ENCODE data around the gene GABPA.

Gene GABPA

DNA sequence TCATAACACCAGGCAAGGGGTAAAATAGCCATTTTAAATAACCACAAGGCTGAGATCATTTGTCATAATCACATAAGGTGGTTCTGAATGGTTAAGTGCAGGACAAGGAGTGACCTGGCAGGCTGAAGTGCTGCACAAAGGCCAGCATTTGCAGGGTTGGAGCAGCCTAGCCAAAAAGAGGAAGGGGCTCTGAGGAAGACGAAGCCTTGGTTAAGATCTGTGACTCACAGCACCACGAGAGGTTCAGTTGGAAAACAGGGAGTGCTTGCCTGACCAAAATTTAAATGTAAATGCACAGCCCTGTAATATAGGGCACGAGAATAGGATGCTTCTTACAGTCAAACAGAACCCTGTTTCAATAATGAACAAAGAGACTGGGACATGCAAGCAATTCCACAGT lies 12.1 kb upstream of the GABPA start:
- peaks cover 44 to 59% of the 10 kb centered on the region in 2 donors for H3K36me3 Mint-ChIP-seq
- ATAC-seq (replicated peaks) (no peak), DNase-seq (no peak)
- H3K4me1 Mint-ChIP-seq: no peaks in the 10 kb centered on the region
- no peaks in the 10 kb centered on the region for H3K9me3 Mint-ChIP-seq
- no peak overlapping the region for H3K27ac Mint-ChIP-seq
- H3K27me3 Mint-ChIP-seq: no peaks in the 10 kb centered on the region
- H3K4me3 Mint-ChIP-seq: no peak overlapping the region

- Mint-ChIP-seq H3K9me3 (no peaks in the 10 kb centered on the region), H3K4me1 (peaks cover 20 to 39% of the 10 kb centered on the region in 2 donors), H3K27ac (no peak overlapping the region), H3K27me3 (no peaks in the 10 kb centered on the region), H3K36me3 (peaks cover 21 to 35% of the 10 kb centered on the region in 2 donors), H3K4me3 (no peak overlapping the region)
- ATAC-seq (replicated peaks) (no peak), DNase-seq (no peak)
Measured at GRCh38 chr21:25732091-25732760, 2.5 kb upstream of the GABPA start.

GRCh38 chr21:25733859-25734653 lies 716 bp upstream of the GABPA start:
- Mint-ChIP-seq H3K4me1 (peaks cover 24 to 48% of the 10 kb centered on the region in 2 donors), H3K4me3 (peak overlapping the region; percentile 97 to 100), H3K36me3 (peaks cover 15 to 26% of the 10 kb centered on the region in 2 donors), H3K27me3 (no peaks in the 10 kb centered on the region), H3K27ac (peak overlapping the region; percentile 100), H3K9me3 (no peaks in the 10 kb centered on the region)
- DNase-seq: no peak
- peak; percentile 14 to 18 for ATAC-seq (replicated peaks)

- H3K27me3 Mint-ChIP-seq: no peaks in the 10 kb centered on the region
- H3K9me3 Mint-ChIP-seq: no peaks in the 10 kb centered on the region
- peak overlapping the region; percentile 100 for H3K27ac Mint-ChIP-seq
- no peak for ATAC-seq (replicated peaks)
- H3K4me3 Mint-ChIP-seq: peak overlapping the region; percentile 97 to 100
- DNase-seq: no peak
- peaks cover 15 to 26% of the 10 kb centered on the region in 2 donors for H3K36me3 Mint-ChIP-seq
- peaks cover 28 to 53% of the 10 kb centered on the region in 2 donors for H3K4me1 Mint-ChIP-seq
Measured at GRCh38 chr21:25734654-25734903, 193 bp upstream of the GABPA start.

DNA sequence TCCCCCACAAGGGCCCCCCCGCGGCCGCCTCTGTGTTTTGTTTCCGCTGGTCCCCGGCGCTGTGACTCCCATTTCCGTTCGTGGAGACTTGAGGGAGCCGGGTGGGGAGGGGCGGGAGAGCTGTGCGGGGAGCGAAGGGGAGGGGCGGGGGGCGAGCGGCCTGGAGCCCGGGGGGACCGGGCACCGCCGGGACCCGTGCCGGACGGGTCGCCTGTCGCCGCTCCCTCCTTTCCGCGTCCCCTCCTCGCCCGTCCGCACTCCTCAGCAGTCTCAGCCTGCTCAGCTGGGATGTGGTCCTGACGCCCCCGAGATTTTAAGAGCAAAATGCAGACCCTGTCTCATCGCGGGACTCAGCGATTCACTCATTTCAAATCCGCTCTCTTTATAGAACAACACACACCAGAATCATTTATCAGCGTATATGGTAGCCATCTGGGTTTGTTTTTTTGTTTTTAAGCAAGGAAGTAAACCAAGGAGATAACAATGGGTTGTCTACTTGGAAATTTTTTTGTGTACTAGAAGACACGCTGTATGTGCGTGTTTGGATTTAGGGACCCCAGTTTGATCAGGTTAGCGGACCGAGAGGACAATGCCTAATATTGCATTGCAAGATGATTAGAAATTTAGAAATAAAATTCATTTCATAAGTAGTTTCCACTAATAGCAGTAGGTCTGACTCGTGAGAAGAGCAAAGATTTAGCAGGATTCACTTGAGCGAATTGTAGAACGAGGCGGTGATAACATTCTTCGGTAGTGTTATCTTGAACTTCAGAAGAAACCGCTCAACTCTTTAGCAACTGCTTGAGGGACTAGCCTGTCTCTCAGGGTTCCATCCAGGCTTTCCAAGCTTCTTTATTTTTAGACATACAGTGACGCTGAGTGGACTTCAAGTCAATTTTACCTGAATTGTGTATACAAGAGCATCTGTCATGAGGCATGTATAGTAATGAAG lies 1.1 kb downstream of the GABPA start:
- H3K27ac Mint-ChIP-seq: peak overlapping the region; percentile 100
- H3K4me3 Mint-ChIP-seq: peak overlapping the region; percentile 97 to 100
- no peaks in the 10 kb centered on the region for H3K27me3 Mint-ChIP-seq
- peak; percentile 13 to 14 for ATAC-seq (replicated peaks)
- H3K9me3 Mint-ChIP-seq: no peaks in the 10 kb centered on the region
- DNase-seq: no peak
- peaks cover 12 to 21% of the 10 kb centered on the region in 2 donors for H3K36me3 Mint-ChIP-seq
- peaks cover 32 to 60% of the 10 kb centered on the region in 2 donors for H3K4me1 Mint-ChIP-seq

DNA sequence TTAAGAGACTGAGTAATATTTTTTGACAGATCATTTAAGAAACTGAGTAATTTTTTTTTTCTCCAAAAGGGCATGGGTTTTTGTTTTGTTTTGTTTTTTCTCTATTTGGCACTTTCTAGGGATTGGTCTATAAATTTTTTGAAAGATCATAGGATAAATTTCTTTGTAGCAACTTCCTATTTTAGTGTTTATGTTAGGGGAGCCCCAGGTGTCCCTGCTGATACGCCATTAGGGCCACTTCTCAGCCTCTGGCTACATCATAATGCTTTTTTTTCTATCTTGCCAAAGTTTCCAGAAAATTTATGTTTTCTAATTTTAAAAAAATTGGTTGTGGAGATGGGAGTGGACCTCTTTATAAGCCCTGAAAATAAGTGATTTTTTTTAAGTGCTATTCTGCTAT lies 2.6 kb downstream of the GABPA start:
- ATAC-seq (replicated peaks) (no peak), DNase-seq (no peak)
- Mint-ChIP-seq H3K27me3 (no peaks in the 10 kb centered on the region), H3K27ac (no peak overlapping the region), H3K4me1 (peaks cover 28 to 61% of the 10 kb centered on the region in 2 donors), H3K9me3 (no peaks in the 10 kb centered on the region), H3K4me3 (no peak overlapping the region), H3K36me3 (peaks cover 15 to 27% of the 10 kb centered on the region in 2 donors)

GRCh38 chr21:25742900-25743299 lies 8.1 kb downstream of the GABPA start:
- H3K9me3 Mint-ChIP-seq: no peaks in the 10 kb centered on the region
- no peak overlapping the region for H3K4me3 Mint-ChIP-seq
- H3K36me3 Mint-ChIP-seq: peaks cover 9 to 18% of the 10 kb centered on the region in 2 donors
- H3K4me1 Mint-ChIP-seq: peaks cover 17 to 29% of the 10 kb centered on the region in 2 donors
- peak; percentile 36 to 56 for ATAC-seq (replicated peaks)
- no peak overlapping the region for H3K27ac Mint-ChIP-seq
- DNase-seq: no peak
- H3K27me3 Mint-ChIP-seq: no peaks in the 10 kb centered on the region

DNA sequence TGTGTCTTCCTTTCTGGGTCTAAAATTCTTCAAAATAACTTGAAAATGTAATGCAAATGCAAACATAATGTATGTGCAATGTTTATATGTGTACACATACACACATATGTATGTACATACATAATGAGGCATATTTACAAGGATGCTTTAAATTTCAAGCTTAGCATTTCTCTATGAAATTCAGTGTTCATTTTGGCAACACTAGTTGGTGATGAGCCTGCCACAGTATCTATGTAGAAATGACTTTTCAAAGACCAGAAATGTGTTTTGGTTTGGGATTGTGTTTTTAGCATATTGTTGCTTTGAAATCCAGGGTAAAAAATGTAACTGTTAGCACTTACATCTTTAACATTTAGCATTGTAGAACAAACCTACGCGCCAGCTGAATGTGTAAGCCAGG lies 10.1 kb downstream of the GABPA start:
- Mint-ChIP-seq H3K9me3 (no peaks in the 10 kb centered on the region), H3K4me3 (no peak overlapping the region), H3K36me3 (peaks cover 9 to 21% of the 10 kb centered on the region in 2 donors), H3K4me1 (peaks cover 2 to 10% of the 10 kb centered on the region in 2 donors), H3K27ac (no peak overlapping the region), H3K27me3 (no peaks in the 10 kb centered on the region)
- ATAC-seq (replicated peaks) (no peak), DNase-seq (no peak)

DNA sequence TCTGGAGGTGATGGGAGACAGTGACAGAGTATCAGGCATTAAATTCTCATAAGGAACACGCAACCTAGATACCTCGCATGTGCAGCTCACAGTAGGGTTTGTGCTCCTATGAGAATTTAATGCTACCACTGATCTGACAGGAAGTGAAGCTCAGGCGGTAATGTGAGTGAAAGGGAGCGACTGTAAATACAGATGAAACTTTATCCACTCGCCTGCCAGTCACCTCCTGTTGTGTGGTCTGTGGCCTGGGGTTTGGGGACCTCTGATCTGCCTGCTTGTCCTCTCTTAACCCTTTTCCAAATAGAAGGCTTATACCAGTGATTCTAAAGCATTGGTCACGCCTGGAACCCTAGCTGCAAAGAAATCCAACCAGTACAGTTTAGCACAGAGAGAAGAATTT lies 15.3 kb downstream of the GABPA start:
- ATAC-seq (replicated peaks): no peak
- peaks cover 8 to 28% of the 10 kb centered on the region in 2 donors for H3K36me3 Mint-ChIP-seq

DNA sequence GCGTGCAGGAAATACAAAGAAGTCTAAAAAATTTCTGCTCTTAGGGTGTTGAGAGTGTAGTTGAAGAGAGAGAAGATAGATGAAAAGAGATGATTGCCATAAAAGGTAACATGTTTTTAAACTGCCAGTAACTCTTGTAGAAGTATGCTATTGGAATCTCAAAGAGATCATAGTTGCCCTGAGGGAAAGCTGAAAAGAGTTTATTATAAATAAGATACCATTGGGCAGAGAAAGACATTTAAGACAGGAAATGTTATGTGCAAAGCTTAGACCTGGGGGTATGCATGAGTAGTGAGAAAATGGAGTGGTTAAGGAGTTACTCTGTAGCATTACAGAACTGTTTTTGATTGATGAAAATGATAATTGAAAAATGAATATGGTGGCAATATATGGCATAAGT lies 17.6 kb downstream of the GABPA start:
- Mint-ChIP-seq H3K4me1 (peaks cover 0 to 22% of the 10 kb centered on the region in 2 donors), H3K9me3 (no peaks in the 10 kb centered on the region), H3K27ac (no peak overlapping the region), H3K4me3 (no peak overlapping the region), H3K27me3 (no peaks in the 10 kb centered on the region), H3K36me3 (peaks cover 20 to 37% of the 10 kb centered on the region in 2 donors)
- ATAC-seq (replicated peaks) (no peak), DNase-seq (no peak)

More for the DNA sequence above, 15.3 kb downstream of the GABPA start:
- Mint-ChIP-seq H3K4me3 (no peak overlapping the region), H3K27me3 (no peaks in the 10 kb centered on the region), H3K4me1 (peaks cover 0 to 4% of the 10 kb centered on the region in 2 donors), H3K9me3 (no peaks in the 10 kb centered on the region), H3K27ac (no peak overlapping the region)
- DNase-seq: no peak

DNA sequence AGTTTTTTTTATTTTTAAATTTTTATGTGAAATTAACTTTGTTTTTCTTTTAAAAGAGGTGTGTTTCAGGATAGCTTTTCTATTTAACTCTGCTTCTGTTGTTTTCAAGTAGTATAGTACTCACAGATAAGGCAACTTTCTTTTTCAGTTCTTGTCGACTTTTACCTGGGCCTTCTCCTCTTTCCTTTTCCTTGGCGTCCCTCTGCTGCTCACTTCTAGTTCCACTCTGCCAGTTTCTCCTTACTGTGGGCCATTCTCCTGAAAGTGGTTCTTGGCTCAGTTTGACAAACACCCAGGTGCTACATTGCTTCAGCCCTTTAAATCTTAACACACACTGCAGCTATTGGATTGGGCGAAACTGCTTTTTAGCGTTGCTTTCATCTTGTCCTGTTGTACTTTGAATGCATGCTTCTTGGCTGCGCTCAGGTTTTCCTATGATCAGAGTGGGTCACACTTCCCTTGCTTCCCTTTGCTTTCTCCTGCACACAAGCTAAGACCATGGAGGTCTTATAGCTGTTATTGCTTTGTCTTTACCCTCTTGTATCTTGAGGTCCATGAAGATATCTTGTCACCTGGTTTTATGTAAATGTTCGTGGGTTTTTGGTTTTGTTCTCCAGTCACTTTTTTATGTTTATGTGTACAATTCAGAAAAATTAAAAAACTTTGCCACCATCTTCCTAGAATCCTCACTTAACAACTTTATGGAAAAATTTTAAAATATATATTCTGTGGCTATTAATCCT lies 21.6 kb downstream of the GABPA start:
- DNase-seq: no peak
- Mint-ChIP-seq H3K36me3 (peaks cover 38 to 46% of the 10 kb centered on the region in 2 donors), H3K4me3 (no peak overlapping the region), H3K27ac (peak overlapping the region; percentile 28), H3K9me3 (no peaks in the 10 kb centered on the region), H3K4me1 (peaks cover 2 to 23% of the 10 kb centered on the region in 2 donors), H3K27me3 (no peaks in the 10 kb centered on the region)
- ATAC-seq (replicated peaks): no peak

DNA sequence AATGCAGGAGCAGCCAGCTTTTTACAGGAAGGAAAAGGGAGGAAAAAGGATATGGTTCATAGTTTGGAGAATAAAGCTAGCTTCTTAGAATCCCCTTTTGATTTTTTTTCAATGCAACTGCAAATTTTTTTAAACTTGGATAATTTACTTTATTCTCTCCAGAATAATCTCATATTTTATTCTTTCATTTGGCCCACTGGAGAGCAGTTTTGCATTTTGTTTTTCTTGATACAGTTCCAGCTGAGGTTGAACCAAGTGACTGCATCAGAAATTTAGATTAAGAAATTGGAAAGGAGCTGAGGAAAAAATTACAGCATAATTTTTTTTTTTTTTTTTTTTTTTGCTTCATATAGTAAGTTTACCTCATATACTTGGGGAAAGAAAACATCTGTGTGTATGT lies 22.8 kb downstream of the GABPA start:
- DNase-seq (no peak), ATAC-seq (replicated peaks) (no peak)
- Mint-ChIP-seq H3K27me3 (no peaks in the 10 kb centered on the region), H3K27ac (no peak overlapping the region), H3K36me3 (peaks cover 34 to 45% of the 10 kb centered on the region in 2 donors), H3K4me3 (no peak overlapping the region), H3K9me3 (no peaks in the 10 kb centered on the region), H3K4me1 (peaks cover 2 to 20% of the 10 kb centered on the region in 2 donors)

- no peaks in the 10 kb centered on the region for H3K9me3 Mint-ChIP-seq
- ATAC-seq (replicated peaks) (no peak), DNase-seq (no peak)
- H3K27me3 Mint-ChIP-seq: no peaks in the 10 kb centered on the region
- H3K36me3 Mint-ChIP-seq: peaks cover 40 to 46% of the 10 kb centered on the region in 2 donors
- no peak overlapping the region for H3K27ac Mint-ChIP-seq
- peaks cover 2 to 19% of the 10 kb centered on the region in 2 donors for H3K4me1 Mint-ChIP-seq
- H3K4me3 Mint-ChIP-seq: no peak overlapping the region
Measured at GRCh38 chr21:25759573-25759972, 24.8 kb downstream of the GABPA start.

DNA sequence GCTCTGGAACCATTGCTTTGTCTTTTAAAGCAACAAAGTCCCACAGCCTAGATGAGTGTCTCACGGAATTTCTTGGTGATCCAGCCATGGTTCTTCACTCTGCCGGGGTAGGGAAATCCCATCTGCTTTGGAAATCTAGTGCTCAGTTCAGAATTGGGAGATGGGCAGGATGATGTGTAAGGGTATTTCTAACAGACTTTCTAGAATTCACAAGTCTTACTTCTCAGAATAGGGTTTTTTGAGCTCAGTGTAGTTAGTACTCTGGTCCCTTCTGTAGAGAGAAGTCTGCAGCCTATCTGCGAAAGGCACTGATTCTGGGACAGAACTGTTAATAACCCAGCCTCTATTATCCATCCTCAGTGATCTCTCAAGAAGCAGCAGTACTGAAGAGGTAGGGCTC lies 25.3 kb downstream of the GABPA start:
- DNase-seq (no peak), ATAC-seq (replicated peaks) (no peak)
- peaks cover 2 to 19% of the 10 kb centered on the region in 2 donors for H3K4me1 Mint-ChIP-seq
- H3K36me3 Mint-ChIP-seq: peaks cover 39 to 45% of the 10 kb centered on the region in 2 donors
- H3K27ac Mint-ChIP-seq: no peak overlapping the region
- no peaks in the 10 kb centered on the region for H3K27me3 Mint-ChIP-seq
- no peak overlapping the region for H3K4me3 Mint-ChIP-seq
- H3K9me3 Mint-ChIP-seq: no peaks in the 10 kb centered on the region

Measured in stimulated activated naive B cell treated with anti-CD40 and anti-IgM and Interleukin-4, amounts not matched to agents 10 μg/mL and 1 μg/mL and 100 μg/mL, for 72 hours (primary cell).